LHCN-M2 (cell line): Measurements from ENCODE around the gene COQ2. TPM values are rescaled to one million over a fixed set of nuclear protein-coding genes. Genes with fewer than 3 reads are reported as not detected.
"Not testable (repeated sequence)": the region's sequence is repeated elsewhere in the genome, so short reads cannot be mapped to it uniquely, and the experiment has no call there.

Source experiments
- DNase-seq: peaks from one replicate; pipeline ENCODE4 v3.0.0-alpha.2; 2012; ENCODE audit warnings: low read depth
- polyA plus RNA-seq: library from polyadenylated mRNA; unstranded; fragments of >200 nt; gene quantifications from one replicate; pipeline ENCODE4 v1.2.1, GENCODE V29; 2012; ENCODE audit warnings: missing spikeins
- total RNA-seq: library from RNA; depleted of rRNA; stranded (reverse); fragments of >200 nt; gene quantifications from 2 replicates; pipeline ENCODE4 v1.2.3, GENCODE V29; 2014; rRNA removed

The COQ2 gene, protein sequence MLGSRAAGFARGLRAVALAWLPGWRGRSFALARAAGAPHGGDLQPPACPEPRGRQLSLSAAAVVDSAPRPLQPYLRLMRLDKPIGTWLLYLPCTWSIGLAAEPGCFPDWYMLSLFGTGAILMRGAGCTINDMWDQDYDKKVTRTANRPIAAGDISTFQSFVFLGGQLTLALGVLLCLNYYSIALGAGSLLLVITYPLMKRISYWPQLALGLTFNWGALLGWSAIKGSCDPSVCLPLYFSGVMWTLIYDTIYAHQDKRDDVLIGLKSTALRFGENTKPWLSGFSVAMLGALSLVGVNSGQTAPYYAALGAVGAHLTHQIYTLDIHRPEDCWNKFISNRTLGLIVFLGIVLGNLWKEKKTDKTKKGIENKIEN
- total RNA-seq = 25.5 and 29.8 TPM in 2 replicates
- 13.7 TPM for polyA plus RNA-seq

DNA sequence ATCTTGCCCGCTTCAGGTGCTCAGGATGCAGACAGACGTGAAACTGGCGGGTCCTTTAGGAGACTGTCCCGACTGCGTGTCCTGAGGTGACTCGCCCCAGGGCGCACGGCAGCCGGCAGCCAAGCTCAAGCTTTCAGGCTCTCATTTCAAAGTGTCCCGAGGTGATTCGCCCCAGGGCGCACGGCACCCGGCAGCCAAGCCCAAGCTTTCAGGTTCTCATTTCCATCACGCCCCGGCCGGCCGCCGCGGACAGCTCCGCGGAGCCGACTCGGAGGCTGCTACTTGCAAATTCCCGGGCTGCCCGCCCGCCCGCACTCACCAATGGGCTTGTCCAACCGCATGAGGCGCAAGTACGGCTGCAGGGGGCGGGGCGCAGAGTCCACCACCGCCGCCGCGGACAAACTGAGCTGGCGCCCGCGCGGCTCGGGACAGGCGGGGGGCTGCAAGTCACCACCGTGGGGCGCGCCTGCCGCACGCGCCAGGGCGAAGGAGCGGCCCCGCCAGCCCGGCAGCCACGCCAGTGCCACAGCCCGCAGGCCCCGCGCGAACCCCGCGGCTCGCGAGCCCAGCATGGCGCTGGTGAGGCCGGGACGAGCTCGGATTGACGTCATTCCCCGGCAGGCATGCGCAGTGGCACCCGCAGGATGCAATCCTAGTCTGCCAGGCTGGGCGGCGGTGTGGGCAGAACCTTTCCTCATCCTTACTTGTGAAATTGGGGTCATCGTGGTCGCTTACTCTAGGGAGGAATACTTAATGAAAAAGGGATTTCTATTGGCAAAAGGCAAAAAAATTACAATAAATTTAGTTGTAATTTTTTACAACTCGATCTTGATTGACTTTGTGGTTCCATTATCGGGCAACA, at the start of gene COQ2:
TSS of gene COQ2 (minus strand) at position 606 of the 862 bp plus-strand sequence. CDS start at position 572, 34 bp downstream.
- DNase-seq = peak; percentile 93

DNA sequence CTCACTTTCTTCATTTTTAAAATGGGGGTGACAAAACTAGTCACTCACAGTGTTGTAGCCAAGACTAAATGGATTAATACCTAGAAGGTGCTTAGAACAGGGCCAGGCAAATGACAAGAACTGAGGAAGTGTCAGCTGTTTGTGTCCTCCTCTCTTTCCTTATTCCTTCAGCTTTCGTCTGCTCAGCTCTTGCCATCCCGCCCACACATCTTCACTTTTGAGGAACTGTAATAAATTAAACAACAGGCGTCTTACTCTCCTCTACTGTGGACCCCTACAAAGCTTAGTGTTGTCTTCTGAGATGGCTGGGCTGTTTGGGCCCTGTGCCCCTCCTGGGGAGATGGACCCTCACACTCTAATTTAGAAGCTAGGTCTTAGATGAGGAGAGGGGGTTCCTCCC, 47.4 kb upstream of the COQ2 start:
- DNase-seq = no peak

DNA sequence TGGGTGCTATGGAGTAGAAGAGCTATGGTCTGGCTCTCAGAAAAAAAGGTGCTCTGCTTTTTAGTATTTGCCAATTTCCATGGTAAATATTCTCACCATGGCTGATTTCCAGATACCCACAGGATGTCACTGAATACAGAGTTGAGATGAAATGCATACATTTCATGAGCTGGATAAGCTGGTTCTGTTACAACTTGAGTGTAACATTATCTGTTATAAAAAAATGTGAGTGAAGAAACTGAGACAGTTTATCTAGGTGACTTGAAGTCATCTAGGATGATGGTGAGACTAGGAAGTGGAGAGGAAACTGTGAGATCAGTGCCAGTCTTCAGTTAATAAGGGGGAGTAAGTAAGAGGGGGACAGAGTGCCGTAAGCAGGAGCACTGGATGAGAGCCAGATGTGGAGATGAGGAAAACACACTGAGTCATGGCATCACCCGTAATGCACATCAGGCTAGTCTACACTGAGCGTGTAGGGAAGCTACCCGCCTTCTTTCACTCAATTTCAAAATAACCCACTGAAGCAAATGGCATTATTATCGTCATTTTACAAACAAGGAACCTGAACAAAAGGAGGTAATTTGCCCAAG, 45.0 kb upstream of the COQ2 start:
- no peak for DNase-seq

DNA sequence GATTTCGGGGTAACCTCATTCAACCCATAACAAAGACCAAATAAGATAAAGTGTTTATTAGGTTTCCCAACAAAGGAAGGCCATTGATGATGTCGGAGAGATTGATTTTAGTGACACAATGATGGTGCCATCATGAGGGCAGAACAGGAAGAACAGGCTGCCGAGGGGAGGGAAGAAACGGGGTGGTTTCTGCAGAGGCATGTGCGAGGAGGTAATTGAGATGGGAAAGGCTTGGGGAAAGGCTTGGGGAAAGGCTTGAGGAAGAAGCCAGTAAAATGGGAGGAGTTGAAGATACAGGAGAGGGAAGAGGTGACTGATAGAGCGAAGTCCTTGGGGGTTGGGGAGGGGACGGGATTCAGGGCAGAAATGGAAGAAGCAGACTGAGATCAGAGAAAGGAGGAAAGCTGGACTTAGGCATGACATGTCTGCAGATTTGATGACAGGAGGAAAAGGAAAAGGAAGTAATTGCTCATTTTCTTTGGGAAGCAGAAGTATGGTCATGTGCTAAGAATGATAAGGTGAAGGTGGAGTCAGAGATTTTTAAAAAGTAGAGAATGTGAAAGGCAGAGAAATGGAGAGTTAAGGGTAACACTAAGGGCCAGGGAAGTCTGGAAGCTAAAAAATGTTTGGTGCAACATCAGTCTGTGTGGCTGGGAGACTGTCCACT, 44.1 kb upstream of the COQ2 start:
- no peak for DNase-seq

DNA sequence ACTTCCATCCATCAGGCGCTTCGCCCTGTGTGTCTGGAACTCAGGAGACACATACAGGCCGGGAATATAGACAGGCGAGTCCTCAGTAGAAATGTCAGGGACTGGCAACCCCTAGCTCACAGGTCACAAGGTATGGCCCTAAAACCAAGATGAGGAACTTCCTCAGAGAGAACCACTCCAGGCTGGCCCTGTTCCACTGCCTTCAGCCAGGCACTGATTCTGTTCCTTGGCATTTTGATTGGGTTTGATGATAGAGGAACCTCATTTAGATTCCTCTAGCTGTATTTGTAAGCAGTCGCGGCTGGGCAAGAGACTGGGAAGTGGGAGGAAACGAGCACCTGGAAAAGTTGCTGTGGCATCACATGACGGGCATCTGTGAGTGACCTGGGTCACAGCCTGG, 41.9 kb upstream of the COQ2 start:
- no peak for DNase-seq

DNA sequence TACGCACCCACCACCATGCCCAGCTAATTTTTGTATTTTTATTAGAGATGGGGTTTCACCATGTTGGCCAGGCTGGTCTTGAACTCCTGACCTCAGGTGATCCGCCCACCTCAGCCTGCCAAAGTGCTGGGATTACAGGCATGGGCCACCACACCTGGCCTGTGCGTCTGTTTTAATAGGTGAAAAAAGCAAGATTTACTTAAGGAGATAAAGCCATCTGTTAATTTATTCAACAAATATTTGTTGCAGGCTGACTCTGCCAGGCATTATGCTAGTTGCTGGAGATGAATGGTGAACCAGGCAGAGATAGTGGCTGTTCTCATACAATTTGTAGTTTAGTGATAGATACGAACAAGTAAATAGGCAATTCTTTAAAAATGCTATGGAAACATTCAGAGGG, 40.7 kb upstream of the COQ2 start:
- not testable (repeated sequence) for DNase-seq

DNA sequence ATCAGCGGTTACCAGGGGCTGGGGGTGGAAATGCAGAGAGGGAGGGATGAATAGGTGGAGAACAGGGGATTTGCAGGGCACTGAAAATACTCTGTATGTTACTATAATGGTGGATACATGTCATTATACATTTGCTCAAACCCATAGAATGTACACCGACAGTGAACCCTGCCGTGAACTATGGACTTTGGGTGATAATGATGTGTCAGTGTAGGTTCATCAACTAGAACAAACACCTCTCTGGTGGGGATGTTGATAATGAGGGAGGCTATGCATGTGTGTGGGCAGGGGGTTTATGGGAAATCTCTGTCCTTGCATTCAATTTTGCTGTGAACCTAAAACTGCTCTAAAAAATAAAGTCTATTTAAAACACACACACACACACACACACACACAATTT, 38.5 kb upstream of the COQ2 start:
- no peak for DNase-seq

DNA sequence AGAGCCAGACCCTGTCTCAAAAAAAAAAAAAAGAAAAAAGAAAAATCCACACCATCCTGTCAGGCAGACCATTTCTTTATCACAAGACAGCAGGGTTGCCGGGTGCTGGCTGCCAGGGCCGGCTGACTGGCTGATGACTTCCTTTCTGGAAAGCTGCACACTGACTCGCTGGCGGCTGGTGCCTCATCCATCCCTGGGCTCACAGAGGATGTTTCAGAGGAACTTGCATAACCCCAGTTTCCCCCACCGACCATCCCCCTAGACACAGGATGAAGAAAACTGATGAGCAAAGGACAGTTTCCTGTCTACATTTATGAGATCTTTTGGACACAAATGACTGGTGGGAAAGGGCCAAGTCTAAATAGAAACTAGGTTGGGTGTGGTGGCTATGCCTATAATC, 36.0 kb upstream of the COQ2 start:
- peak; percentile 61 for DNase-seq

GRCh38 chr4:83318666-83319065, 34.1 kb upstream of the COQ2 start:
- no peak for DNase-seq

GRCh38 chr4:83317671-83318070, 33.1 kb upstream of the COQ2 start:
- DNase-seq = no peak

DNA sequence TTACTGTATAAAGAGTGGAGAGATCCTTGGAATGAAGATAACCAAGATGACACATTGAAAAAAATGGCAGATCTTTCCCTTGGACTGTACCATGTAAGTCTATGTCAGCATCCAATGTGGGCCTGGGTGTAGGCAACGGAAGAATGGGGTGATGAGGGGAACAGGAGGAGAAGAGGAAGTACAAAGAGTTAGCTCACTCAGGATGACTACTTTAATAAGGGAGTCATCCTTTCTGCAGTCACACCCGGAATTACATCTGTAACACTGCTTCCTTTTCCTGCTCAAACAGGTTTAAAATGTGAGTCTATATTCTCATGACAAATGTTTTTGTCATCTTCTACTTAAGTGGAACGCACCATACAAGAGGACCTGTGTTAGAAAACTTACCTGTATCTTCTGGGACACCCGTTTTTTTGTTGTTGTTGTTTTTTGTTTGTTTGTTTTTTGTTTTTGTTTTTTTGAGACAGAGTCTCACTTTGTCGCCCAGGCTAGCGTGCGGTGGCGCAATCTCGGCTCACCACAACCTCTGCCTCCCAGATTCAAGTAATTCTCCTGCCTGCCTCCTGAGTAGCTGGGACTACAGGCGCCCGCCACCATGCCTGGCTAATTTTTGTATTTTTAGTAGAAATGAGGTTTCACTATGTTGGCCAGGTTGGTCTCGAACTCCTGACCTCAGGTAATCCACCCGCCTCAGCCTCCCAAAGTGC, 32.0 kb upstream of the COQ2 start:
- no peak for DNase-seq

- DNase-seq = no peak
These were observed 30.8 kb upstream of the COQ2 start for GRCh38 chr4:83315341-83315870.

GRCh38 chr4:83308672-83309071, 24.1 kb upstream of the COQ2 start:
- DNase-seq = no peak

DNA sequence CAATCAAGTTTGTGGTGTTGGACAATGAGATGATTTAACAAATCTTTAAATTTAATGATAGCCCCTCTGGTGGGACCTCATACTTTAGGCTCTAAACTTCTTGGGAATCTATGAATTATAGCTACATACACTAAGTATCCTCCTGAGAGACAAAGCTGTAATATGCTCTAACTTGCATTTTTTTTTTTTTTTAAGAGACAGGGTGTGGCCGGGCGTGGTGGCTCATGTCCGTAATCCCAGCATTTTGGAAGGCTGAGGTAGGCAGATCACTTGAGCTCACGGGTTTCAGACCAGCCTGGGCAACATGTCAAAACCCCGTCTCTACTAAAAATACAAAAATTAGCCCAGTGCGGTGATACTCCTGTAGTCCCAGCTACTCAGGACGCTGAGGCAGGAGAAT, 23.3 kb upstream of the COQ2 start:
- no peak for DNase-seq

DNA sequence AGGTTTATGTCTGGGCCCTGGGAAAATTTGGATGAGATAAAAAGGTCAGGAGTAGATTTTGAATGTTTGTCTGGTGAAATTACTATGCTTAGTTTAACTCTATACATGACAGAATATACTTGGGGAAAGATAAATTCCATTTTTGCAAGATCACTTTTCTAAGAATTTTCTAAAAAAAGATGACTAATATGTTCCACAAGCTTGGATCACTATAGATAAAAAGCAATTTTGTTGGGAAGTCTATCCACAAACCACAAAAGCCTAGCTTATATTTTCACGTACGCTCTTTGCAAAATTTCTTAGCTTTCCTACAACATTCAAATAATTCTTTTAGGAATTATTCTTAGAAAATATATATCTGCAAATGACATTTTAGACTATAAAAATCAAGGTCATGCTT, 20.6 kb upstream of the COQ2 start:
- DNase-seq = no peak

DNA sequence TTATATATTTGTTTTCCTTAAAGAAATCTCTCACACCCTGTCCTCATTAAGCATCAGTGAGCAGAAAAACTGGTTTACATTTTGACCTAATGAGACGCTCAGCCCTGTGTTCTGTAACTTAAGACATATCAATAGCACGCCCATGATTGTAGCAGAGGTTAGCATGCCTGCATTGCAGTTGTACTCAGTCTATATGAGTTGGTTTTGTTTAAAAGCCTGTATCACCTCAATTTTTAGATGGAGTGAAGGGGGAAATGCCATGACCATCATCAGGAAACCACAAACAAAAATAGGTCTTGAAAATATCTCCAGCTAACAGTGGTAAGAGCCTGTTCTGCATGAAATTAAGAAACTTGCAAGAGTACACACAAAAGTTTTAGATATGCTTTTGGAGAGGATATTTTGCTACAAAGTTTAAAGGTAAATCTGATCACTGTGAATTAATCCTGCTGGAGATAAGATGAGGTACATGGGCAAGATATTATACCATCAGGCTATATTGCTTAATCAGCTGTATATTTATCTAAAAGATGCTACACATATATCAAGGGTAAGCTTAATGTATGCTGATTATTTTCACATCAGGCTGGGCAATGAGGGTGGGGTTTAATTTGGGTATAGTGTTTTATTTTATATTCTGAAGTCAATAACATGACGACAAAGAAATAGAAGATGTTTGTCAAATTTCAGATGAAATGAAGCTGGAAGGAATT, 13.1 kb upstream of the COQ2 start:
- no peak for DNase-seq

DNA sequence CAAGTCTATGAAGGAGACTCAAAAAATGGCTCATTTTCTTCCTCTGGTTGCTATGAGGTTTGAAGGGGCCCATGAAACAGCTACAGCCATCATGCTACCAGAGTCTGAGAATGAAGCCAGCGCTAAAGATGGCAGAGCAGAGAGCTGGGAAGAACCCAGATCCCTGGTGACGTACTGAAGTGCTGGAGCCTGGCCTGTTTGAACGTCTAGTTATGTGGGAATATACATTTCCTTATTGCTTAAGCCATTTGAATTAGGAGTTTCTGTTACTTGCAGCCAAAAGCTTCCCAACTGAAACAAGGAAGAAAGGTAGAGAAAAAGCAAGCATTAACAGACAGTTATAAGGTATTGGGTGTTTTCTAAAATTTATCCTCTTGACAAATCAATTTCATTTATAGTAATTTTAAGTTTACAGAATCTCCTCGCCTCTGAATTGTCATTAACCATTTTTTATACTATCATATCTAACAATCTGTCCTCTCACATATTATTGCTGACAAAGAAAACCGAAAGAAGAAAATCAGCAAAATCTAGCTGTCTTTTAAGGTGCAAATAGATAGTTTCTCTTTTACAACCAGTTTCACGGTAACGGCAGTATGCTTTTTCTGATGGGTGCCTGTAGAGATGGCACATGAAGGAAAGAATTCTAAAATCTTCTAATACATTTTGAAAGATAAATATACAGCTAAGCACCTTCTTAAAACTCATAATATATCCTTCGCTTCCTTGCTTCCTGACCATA, 8.9 kb upstream of the COQ2 start:
- DNase-seq = no peak

- DNase-seq = not testable (repeated sequence)
These were observed 5.6 kb upstream of the COQ2 start for GRCh38 chr4:83290059-83290774.

DNA sequence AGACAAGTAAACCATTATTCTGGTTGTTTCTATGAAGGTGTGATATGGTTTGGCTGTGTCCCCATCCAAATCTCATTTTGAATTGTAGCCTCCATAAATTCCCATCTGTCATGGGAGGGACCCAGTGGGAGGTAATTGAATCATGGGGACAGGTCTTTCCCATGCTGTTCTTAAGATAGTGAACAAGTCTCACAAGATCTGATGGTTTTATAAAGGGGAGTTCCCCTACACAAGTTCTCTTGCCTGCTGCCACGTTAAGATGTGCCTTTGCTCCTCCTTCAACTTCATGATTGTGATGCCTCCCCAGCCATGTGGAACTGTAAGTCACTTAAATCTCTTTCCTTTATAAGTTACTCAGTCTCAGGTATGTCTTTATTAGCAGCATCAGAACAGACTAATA, 3.8 kb upstream of the COQ2 start:
- not testable (repeated sequence) for DNase-seq
